K562 (cell line): ENCODE results near the gene EPO. TPM values are rescaled to one million over a fixed set of nuclear protein-coding genes. Genes with fewer than 3 reads are reported as not detected.

Experiments used
- BDP1 ChIP-seq: IDR thresholded peaks from 3 replicates; pipeline ENCODE4 v1.6.1; 2011; ENCODE audit not compliant: insufficient read length, insufficient read depth
- COPS2 ChIP-seq: fragments of 450-650 bp; conservative IDR thresholded peaks from 2 replicates; pipeline ENCODE4 v1.6.1; 2016; ENCODE audit warnings: mild to moderate bottlenecking, moderate library complexity
- HDAC6 ChIP-seq: IDR thresholded peaks from 2 replicates; pipeline ENCODE4 v1.6.1; 2012; ENCODE audit warnings: low read depth, mild to moderate bottlenecking, control low read depth, inconsistent platforms, low read length, moderate library complexity
- NCOA1 ChIP-seq: fragments of 450-650 bp; IDR thresholded peaks from 2 replicates; pipeline ENCODE4 v1.6.1; 2016; ENCODE audit warnings: low read depth
- NFRKB ChIP-seq: fragments of 450-650 bp; IDR thresholded peaks from 2 replicates; pipeline ENCODE4 v1.6.1; 2016; ENCODE audit warnings: low read depth
- NONO ChIP-seq, 2 experiments: fragments of 200-400 bp in 1 of 2; fragments of 450-650 bp in 1 of 2; formaldehyde crosslinking in 1 of 2; IDR thresholded peaks; 2 replicates each; pipeline ENCODE4 v1.6.1; 2017; ENCODE audit warnings: low read depth in 2 of 2, mild to moderate bottlenecking in 2 of 2, moderate library complexity in 2 of 2, low read length in 1 of 2
- NR2C2 ChIP-seq, 2 experiments: fragments of 200-800 bp in 1 of 2; sonication (Bioruptor generic) in 1 of 2; sonication (generic) in 1 of 2; formaldehyde crosslinking in 1 of 2; IDR thresholded peaks; 2 replicates each; pipeline versions ENCODE4 v1.6.1 to v1.8.0; 2016 to 2022; ENCODE audit warnings: mild to moderate bottlenecking in 1 of 2, missing compliant biosample characterization in 1 of 2, missing genetic modification characterization in 1 of 2, missing genetic modification reagents in 1 of 2
- SAP30 ChIP-seq: fragments of 200-600 bp; sonication (generic); IDR thresholded peaks from 2 replicates; pipeline ENCODE4 v1.6.1; 2012; ENCODE audit warnings: borderline replicate concordance, low read depth, mild to moderate bottlenecking, moderate library complexity, low read length, control low read depth, inconsistent platforms; ENCODE audit not compliant: insufficient read depth, poor library complexity, severe bottlenecking
- SP1 ChIP-seq: sonication (generic); formaldehyde crosslinking; IDR thresholded peaks from 2 replicates; pipeline ENCODE4 v1.8.1; 2022; ENCODE audit warnings: mild to moderate bottlenecking, missing genetic modification reagents
- SP2 ChIP-seq: IDR thresholded peaks from 2 replicates; pipeline ENCODE4 v1.6.1; 2011; ENCODE audit warnings: mild to moderate bottlenecking, low read depth, low read length, moderate library complexity; ENCODE audit not compliant: poor library complexity, severe bottlenecking; ENCODE audit errors: extremely low read depth
- THRA ChIP-seq: fragments of 450-650 bp; IDR thresholded peaks from 2 replicates; pipeline ENCODE4 v1.6.1; 2017; ENCODE audit warnings: mild to moderate bottlenecking, moderate library complexity
- TSHZ1 ChIP-seq: fragments of 250-450 bp; sonication (Bioruptor Pico); IDR thresholded peaks from 2 replicates; pipeline ENCODE4 v1.4.0; 2020; ENCODE audit warnings: mild to moderate bottlenecking, moderate library complexity
- ZBTB1 ChIP-seq: sonication (generic); formaldehyde crosslinking; IDR thresholded peaks from 2 replicates; pipeline ENCODE4 v1.8.1; 2023; ENCODE audit warnings: missing genetic modification reagents, low read depth, mild to moderate bottlenecking, borderline replicate concordance
- ZBTB49 ChIP-seq: sonication (generic); formaldehyde crosslinking; IDR thresholded peaks from 2 replicates; pipeline ENCODE4 v1.8.0; 2022; ENCODE audit warnings: missing genetic modification reagents, mild to moderate bottlenecking, borderline replicate concordance
- ZNF347 ChIP-seq: fragments of 450-650 bp; formaldehyde crosslinking; IDR thresholded peaks from 2 replicates; pipeline ENCODE4 v1.4.0; 2020; ENCODE audit warnings: low read depth, mild to moderate bottlenecking, moderate library complexity
- ZNF717 ChIP-seq: fragments of 250-450 bp; sonication (Bioruptor Pico); IDR thresholded peaks from 2 replicates; pipeline ENCODE4 v1.5.0; 2021
- polyA plus RNA-seq, 8 experiments: library from polyadenylated mRNA; depleted of rRNA in 4 of 8; stranded (reverse) in 5 of 8; unstranded in 3 of 8; fragments of >200 nt; fragmentation: Nextera tagmentation in 2 of 8; fragmentation: Illumina TruSeq in 1 of 8; extraction: Ambion mirVana in 2 of 8; extraction: Trizol in 1 of 8; gene quantifications; 2 replicates each; pipeline versions ENCODE4 v1.2.1 to v1.2.3, GENCODE V29; 2011 to 2014; ENCODE audit warnings: inconsistent platforms in 1 of 8, missing spikeins in 1 of 8
- total RNA-seq, 7 experiments: library from RNA; depleted of rRNA in 6 of 7; stranded (reverse); fragments of >200 nt in 6 of 7; fragmentation: Illumina TruSeq in 2 of 7; extraction: Trizol in 2 of 7; gene quantifications; 2 replicates each; pipeline versions ENCODE4 v1.2.1 to v1.2.3, GENCODE V29; 2011 to 2021; ENCODE audit warnings: low replicate concordance in 1 of 7
- TF ChIP-seq, protein P1 (sequence below), 2 experiments: IDR thresholded peaks; 2 replicates each; pipeline ENCODE4 v1.6.1; 2011; ENCODE audit warnings: borderline replicate concordance in 1 of 2, control low read depth in 1 of 2, low read depth in 1 of 2, low read length in 1 of 2, mild to moderate bottlenecking in 1 of 2, mixed read lengths in 1 of 2, moderate library complexity in 1 of 2; ENCODE audit not compliant: insufficient read depth in 1 of 2, insufficient read length in 1 of 2, poor library complexity in 1 of 2, severe bottlenecking in 1 of 2; ENCODE audit errors: extremely low read depth in 1 of 2

The EPO gene
- total and polyA plus RNA-seq, 9 of the 15 experiments (the other 6 are each of a cell fraction or from before 2014, with no cell fraction given): 0.06 to 0.41 (median 0.07) TPM; not detected in 6

DNA sequence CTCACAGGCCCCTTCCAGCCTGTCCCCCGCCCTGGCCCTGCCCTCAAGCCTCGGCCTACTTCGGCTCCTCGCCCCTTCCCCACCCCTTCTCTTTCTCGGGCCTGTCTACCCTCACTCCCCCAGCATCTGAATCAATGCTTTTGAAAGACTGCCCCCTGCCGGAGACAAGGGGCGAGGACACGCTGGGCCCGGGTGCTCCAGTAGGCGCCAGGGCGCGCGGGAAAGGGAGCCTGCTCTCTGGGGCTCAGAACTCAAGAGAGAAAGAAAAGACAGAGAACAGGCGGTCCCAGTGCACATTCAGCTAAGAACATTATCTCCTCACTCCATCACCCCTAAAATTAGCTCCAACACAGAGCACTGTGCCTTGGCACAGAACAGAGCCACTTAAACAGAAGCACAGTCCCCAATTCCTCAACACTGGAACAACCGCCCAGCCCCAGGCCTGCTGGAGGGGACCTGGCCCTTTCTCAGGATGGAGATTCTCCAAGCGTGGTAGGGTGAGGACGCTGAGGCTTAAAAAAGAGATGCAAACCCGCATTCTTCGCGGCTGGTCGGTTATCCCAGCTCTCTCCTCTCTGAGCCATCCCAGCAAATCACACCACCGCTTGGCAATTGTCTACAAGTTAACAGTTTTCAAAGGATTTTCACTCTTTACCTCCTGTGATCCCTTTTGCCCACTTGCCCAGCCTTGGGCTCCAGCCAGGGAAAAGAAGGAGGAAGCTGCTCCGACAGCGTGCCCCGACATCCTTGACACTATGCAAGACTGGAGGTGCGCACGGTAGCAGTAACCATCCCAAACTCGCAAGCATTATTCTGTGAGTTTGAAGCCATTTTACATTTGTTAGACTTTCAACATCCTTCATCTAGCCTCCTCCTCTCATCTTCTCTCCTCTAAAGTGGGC is 28.3 kb upstream of the EPO start (continued):
- TF ChIP-seq THRA (no peak), NCOA1 (no peak), ZBTB1 (CRISPR knock-in tag) (peak; percentile 45; the same call in 1 of the 2 replicates), TSHZ1 (CRISPR knock-in tag) (no peak), NONO (IDR thresholded peaks at IDR 0.05; ENCODE audit: low read depth in 2 of 2, low read length in 1 of 2) (0 out of 4 replicates have a peak, but pooled peaks of 1 of the 2 experiments have one; percentile 50), BDP1 (no peak), ZNF717 (CRISPR knock-in tag) (no peak), COPS2 (no peak), SAP30 (no peak), NFRKB (no peak), ZBTB49 (CRISPR knock-in tag) (no peak), NR2C2 (CRISPR knock-in tag; IDR thresholded peaks at IDR 0.05) (no peak), NR2C2 (tag; IDR thresholded peaks at IDR 0.05) (no peak), ZNF347 (CRISPR knock-in tag) (no peak), SP2 (no peak), HDAC6 (no peak), SP1 (CRISPR knock-in tag) (no peak)
- TF ChIP-seq, protein P1, sequence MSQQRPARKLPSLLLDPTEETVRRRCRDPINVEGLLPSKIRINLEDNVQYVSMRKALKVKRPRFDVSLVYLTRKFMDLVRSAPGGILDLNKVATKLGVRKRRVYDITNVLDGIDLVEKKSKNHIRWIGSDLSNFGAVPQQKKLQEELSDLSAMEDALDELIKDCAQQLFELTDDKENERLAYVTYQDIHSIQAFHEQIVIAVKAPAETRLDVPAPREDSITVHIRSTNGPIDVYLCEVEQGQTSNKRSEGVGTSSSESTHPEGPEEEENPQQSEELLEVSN (IDR thresholded peaks at IDR 0.05; ENCODE audit: borderline replicate concordance in 1 of 2, extremely low read depth in 1 of 2, insufficient read depth in 1 of 2, insufficient read length in 1 of 2, low read depth in 1 of 2, low read length in 1 of 2, poor library complexity in 1 of 2, severe bottlenecking in 1 of 2): peak; percentile 62 to 93
